ENCODE measurements around the gene DYNC1LI2. TPM values are rescaled to one million over a fixed set of nuclear protein-coding genes. Genes with fewer than 3 reads are reported as not detected.

Gene DYNC1LI2
- total and polyA plus RNA-seq, 9 of the 15 experiments (the other 6 are each of a cell fraction or from before 2014, with no cell fraction given): 5.1 to 48.9 (median 38.2) TPM

DNA sequence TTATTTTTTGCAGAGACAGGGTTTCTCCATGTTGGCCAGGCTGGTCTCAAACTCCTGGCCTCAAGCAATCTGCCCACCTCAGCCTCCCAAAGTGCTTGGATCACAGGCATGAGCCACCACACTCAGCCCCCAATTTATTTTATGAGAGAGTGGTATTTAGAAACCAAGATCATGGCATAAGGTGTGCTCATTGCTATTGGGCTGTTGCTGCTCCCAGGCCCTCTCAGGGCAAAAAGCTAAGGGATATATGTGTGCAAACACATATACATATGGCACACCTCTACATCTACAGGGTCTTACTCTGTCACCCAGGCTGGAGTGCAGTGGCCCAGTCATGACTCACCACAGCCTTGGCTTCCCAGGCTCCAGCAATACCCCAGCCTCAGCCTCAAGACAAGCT lies 39.8 kb downstream of the DYNC1LI2 start:
- H3K9me3 ChIP-seq (replicated peaks; ENCODE audit: control insufficient read depth, insufficient read depth, low read depth, low read length): 0 out of 2 replicates have a peak, but pooled peaks cover 1% of the 10 kb centered on the region
- no peaks in the 10 kb centered on the region for H3K36me3 ChIP-seq (ENCODE audit: control insufficient read depth, insufficient read depth, low read length)
- H3K79me2 ChIP-seq (ENCODE audit: control insufficient read depth, insufficient read depth, low read length): no peaks in the 10 kb centered on the region
- H3K27me3 ChIP-seq (ENCODE audit: control insufficient read depth in 2 of 2, insufficient read depth in 2 of 2, low read length in 2 of 2): no peaks in the 10 kb centered on the region; a peak in 1 of 5 replicates
- no peaks in the 10 kb centered on the region for H4K20me1 ChIP-seq (replicated peaks; ENCODE audit: control insufficient read depth, insufficient read depth, low read length)
- no peak overlapping the region for H3K4me2 ChIP-seq (ENCODE audit: insufficient read depth, low read length)
- no peak for DNase-seq (ENCODE audit: extremely low read depth in 1 of 4, low spot score in 3 of 4)
- intact Hi-C loops (cut with micrococcal nuclease): no loop called here
- FAIRE-seq: no peak
- POLR2A ChIA-PET: no interaction called here
- CTCF ChIA-PET (ENCODE audit: low intra/inter-chr PET ratio): no interaction called here
- in situ Hi-C loops (cut with MboI): no loop called here
- no peak overlapping the region for H3K4me3 ChIP-seq
- BruUV-seq (replicated peaks): no TSS peak
- H3K9me1 ChIP-seq (ENCODE audit: control insufficient read depth, insufficient read depth, low read length): no peaks in the 10 kb centered on the region
- H2AFZ ChIP-seq (ENCODE audit: low read depth, low read length): no peak overlapping the region
- peak; percentile 20; the same call in 1 of the 3 replicates for ATAC-seq
- no peak overlapping the region for H3K9ac ChIP-seq (ENCODE audit: insufficient read depth in 1 of 2, low read depth in 2 of 2, low read length in 2 of 2)
- no peak overlapping the region for H3K27ac ChIP-seq (ENCODE audit: extremely low read depth, low read depth, low read length)
- peaks cover 0 to 1% of the 10 kb centered on the region in 2 experiments; a peak in 1 of 5 replicates for H3K4me1 ChIP-seq (replicated peaks in 1 of 2; ENCODE audit: control insufficient read depth in 2 of 2, insufficient read depth in 2 of 2, low read length in 2 of 2)
- TF ChIP-seq SMARCA4 (IDR thresholded peaks at IDR 0.05) (no peak), FOSL1 (tag; conservative IDR thresholded peaks at IDR 0.05) (no peak), YY1 (IDR thresholded peaks at IDR 0.05; ENCODE audit: borderline replicate concordance in 1 of 3, control insufficient read depth in 1 of 3, extremely low read depth in 1 of 3, insufficient read depth in 3 of 3, insufficient read length in 1 of 3, insufficient replicate concordance in 2 of 3, low read depth in 1 of 3, low read length in 2 of 3) (no peak), CBX5 (IDR thresholded peaks at IDR 0.05; ENCODE audit: borderline replicate concordance, low read depth) (no peak), CBFA2T2 (conservative IDR thresholded peaks at IDR 0.05) (no peak)
- TF ChIP-seq, protein P1, sequence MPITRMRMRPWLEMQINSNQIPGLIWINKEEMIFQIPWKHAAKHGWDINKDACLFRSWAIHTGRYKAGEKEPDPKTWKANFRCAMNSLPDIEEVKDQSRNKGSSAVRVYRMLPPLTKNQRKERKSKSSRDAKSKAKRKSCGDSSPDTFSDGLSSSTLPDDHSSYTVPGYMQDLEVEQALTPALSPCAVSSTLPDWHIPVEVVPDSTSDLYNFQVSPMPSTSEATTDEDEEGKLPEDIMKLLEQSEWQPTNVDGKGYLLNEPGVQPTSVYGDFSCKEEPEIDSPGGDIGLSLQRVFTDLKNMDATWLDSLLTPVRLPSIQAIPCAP (CRISPR knock-in tag; IDR thresholded peaks at IDR 0.05; ENCODE audit: borderline replicate concordance): no peak
- TF ChIP-seq, protein P2, sequence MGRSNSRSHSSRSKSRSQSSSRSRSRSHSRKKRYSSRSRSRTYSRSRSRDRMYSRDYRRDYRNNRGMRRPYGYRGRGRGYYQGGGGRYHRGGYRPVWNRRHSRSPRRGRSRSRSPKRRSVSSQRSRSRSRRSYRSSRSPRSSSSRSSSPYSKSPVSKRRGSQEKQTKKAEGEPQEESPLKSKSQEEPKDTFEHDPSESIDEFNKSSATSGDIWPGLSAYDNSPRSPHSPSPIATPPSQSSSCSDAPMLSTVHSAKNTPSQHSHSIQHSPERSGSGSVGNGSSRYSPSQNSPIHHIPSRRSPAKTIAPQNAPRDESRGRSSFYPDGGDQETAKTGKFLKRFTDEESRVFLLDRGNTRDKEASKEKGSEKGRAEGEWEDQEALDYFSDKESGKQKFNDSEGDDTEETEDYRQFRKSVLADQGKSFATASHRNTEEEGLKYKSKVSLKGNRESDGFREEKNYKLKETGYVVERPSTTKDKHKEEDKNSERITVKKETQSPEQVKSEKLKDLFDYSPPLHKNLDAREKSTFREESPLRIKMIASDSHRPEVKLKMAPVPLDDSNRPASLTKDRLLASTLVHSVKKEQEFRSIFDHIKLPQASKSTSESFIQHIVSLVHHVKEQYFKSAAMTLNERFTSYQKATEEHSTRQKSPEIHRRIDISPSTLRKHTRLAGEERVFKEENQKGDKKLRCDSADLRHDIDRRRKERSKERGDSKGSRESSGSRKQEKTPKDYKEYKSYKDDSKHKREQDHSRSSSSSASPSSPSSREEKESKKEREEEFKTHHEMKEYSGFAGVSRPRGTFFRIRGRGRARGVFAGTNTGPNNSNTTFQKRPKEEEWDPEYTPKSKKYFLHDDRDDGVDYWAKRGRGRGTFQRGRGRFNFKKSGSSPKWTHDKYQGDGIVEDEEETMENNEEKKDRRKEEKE (IDR thresholded peaks at IDR 0.05; ENCODE audit: borderline replicate concordance in 1 of 2, control insufficient read depth in 1 of 2, low read depth in 2 of 2, low read length in 1 of 2): no peak
- TF ChIP-seq, protein P3, sequence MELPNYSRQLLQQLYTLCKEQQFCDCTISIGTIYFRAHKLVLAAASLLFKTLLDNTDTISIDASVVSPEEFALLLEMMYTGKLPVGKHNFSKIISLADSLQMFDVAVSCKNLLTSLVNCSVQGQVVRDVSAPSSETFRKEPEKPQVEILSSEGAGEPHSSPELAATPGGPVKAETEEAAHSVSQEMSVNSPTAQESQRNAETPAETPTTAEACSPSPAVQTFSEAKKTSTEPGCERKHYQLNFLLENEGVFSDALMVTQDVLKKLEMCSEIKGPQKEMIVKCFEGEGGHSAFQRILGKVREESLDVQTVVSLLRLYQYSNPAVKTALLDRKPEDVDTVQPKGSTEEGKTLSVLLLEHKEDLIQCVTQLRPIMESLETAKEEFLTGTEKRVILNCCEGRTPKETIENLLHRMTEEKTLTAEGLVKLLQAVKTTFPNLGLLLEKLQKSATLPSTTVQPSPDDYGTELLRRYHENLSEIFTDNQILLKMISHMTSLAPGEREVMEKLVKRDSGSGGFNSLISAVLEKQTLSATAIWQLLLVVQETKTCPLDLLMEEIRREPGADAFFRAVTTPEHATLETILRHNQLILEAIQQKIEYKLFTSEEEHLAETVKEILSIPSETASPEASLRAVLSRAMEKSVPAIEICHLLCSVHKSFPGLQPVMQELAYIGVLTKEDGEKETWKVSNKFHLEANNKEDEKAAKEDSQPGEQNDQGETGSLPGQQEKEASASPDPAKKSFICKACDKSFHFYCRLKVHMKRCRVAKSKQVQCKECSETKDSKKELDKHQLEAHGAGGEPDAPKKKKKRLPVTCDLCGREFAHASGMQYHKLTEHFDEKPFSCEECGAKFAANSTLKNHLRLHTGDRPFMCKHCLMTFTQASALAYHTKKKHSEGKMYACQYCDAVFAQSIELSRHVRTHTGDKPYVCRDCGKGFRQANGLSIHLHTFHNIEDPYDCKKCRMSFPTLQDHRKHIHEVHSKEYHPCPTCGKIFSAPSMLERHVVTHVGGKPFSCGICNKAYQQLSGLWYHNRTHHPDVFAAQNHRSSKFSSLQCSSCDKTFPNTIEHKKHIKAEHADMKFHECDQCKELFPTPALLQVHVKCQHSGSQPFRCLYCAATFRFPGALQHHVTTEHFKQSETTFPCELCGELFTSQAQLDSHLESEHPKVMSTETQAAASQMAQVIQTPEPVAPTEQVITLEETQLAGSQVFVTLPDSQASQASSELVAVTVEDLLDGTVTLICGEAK (IDR thresholded peaks at IDR 0.05): no peak
- TF ChIP-seq, protein P3 (CRISPR knock-in tag; IDR thresholded peaks at IDR 0.05): no peak

Measured in K562 (cell line).